ENCODE data around the gene SLC36A1.
"Not testable (repeated sequence)": the region's sequence is repeated elsewhere in the genome, so short reads cannot be mapped to it uniquely, and the experiment has no call there.

SLC36A1 gene

DNA sequence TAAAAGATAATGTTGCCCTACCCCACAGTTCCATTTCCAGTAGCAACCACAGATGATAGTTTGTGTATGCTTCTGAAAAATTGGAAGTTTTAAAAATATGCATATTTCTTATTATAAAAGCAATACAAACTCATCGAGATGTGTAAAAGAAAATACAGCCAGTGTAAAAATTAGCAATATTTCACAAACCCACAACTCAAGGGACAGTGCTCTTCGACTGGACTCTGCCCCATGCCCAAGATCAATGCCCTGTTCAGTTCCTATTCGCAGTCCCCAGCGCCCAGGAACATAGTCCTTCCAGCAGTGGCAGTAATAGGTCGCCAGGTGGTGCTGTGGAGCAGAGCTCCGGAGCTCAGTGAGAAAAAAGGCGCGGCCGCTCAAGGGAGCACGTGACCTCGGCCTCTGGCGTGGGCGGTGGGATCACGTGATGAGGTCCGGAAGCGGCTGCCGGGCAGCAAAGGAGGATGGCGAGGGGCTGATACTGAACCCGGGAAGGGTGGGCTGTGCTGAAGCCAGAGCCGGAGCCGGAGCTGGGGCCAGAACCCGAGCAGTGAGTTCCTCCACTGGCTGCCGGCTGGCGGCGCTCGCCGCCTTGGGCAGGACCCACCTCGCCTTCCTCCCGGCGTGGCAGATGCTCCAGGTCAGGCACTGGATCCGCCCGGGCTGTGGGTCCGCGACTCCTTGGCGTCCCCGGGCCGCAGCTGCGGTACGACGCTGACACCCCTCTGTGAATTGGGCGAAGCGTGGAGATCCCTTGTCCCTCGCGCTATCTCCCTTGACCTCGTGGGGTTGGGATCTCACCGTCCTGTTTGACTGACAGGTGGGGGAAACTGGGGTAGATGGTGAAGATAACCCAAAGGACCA, at the start of gene SLC36A1:
Gene SLC36A1, plus strand, starts transcription at position 430 of the 864 bp plus-strand sequence. CDS start 11,190 bp downstream, outside the sequence.
- peak; percentile 80 to 95 (median 87) for DNase-seq

DNA sequence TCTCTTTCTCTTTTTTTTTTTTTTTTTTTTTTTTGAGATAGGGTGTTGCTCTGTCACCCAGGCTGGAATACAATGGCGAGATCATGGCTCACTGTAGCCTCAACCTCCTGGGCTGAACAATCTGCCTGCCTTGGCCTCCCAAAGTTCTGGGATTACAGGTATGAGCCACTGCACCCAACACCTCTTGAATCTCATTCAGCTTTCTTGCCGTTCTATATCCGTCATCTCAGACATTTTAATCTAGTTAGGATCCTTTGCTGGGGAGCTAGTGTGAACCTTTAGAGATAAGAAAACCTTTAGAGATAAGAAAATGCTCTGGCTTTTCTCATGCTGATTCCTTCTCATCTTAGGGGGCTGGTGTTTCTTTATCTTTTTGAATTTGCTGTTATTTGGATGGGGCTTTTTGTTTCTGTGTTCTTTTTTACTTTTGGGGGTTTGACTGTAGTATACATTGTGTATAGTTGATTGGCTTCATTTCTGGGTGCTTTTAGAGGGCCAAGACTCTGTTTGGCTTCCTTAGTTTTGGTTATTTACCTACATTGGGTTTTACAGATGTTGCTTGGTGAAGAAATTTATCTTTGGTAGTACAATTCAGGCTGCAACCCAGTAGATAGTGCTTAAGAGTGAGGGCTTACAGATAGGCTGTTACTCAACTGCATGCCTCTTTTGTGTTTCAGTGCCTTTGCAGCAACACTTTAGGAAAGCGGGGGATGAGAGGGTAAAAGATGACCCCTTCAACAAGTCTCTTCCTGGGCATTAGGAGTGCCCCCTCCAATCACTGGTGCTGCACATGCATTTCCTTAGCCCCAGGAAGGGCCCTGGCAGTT, 41.9 kb upstream of the SLC36A1 start:
- DNase-seq: no peak

DNA sequence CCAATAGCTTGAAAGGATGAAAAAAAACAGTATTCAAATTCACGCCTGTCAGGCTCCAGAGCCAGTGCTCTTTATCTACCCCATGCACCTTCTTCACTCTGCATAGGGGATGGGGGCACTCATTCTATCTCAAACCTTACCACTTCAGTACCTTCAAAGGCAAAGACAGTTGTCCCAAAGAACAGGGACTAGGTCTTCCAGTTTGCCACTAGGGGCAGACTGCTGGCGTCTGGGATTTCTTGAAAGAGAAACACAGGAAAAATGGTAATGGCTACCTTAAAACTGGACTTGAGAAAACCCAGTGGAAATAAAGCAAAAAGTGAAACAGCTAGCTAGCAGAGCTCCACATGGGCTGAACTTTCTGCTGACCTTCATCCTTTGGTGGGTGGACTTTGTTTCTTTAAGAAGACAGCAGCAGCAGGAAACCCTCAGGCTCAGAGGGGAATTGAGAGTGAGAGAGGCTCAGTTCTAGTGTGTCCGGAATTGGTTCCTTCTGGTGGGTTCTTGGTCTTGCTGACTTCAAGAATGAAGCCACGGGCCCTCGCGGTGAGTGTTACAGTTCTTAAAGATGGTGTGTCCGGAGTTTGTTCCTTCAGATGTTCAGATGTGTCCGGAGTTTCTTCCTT, 41.0 kb upstream of the SLC36A1 start:
- DNase-seq: no peak

DNA sequence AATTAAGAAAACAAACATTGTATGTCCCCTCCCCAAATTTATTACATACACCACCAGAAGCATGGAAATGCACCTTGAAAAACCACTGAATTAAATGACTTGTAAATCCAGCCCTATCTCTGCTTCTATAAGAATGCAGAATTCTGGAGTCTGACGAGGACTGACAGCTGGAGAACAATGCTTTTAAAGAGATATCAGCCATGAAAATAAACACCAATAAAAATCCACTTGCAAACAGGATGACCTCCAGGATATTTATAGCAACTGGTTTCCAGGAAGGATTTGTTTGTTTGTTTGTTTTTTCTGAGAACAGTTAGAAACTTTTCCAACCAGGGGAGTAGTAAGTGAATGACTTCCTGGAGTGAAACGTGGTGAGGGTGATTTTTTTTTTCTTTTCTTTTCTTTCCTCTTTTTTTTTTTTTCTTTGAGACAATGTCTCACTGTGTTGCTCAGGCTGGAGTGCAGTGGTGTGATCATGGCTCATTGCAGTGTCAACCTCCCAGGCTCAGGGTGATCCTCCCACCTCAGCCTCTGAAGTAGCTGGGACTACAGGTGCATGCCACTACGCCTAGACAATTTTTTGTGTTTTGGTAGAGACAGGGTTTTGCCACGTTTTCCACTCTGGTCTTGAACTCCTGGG, 38.7 kb upstream of the SLC36A1 start:
- DNase-seq: no peak

- DNase-seq: no peak
Measured at GRCh38 chr5:151413800-151414199, 33.6 kb upstream of the SLC36A1 start.

- no peak for DNase-seq
Measured at GRCh38 chr5:151414536-151414935, 32.9 kb upstream of the SLC36A1 start.

DNA sequence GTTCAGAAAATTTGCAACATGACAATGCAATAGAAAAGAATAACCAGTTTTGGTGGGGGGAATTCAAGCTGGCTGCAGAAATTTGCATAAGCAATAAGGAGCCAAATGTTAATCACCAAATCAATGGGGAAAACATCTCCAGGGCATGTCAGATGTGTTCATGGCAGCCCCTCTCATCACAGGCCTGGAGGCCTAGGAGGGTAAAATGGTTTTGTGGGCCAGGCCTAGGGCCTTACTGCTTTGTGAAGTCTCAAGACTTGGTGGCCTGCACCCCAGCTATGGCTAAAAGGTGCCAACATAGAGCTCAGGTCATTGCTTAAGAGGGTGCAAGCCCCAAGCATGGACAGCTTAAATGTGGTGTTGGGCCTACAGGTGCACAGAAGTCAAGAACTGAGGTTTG, 29.7 kb upstream of the SLC36A1 start:
- no peak for DNase-seq

- DNase-seq: no peak
Measured at GRCh38 chr5:151420127-151420526, 27.3 kb upstream of the SLC36A1 start.

DNA sequence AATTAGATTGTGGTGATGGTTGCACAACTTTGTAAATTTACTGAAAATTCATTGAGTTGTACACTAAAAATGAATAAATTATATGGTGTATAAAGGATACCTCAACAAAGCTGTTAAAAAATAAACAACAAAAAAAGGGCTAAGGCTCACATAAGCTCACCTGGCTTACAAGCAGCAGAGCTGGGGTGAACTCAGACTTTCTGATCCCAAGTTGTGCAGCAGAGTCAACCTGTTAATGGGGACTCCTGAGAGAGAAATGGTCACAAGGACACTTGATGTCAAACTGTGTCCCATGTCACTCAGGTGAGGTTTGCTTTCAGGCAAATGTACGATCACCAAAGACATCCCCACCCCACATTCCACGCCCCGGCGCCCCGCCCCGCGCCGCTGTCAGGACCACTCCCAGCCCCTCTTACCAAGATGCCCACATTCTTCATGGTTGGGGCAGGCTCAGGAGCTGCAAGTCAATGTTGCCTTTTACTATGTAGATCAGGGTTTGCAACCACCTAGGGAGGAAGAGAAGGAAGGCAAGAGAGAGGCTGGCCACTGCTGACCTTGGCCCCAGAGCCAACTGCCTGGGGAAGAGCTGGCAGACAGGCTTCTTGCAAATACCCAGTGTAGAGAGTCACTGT, 22.4 kb upstream of the SLC36A1 start:
- DNase-seq: no peak

DNA sequence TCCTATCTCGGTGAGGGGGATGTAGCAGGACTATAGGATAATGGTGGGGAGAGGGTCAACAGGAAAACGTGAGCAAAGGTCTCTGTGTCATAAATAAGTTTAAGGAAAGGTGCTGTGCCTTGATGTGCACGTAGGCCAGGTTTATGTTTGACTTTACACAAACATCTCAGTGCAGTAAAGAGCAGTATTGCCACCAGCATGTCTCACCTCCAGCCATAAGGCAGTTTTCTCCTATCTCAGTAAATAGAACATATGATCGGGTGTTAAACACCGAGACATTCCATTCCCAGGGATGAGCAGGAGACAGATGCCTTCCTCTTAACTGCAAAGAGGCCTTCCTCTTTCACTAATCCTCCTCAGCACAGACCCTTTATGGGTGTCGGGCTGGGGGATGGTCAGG, 21.1 kb upstream of the SLC36A1 start:
- not testable (repeated sequence) for DNase-seq

DNA sequence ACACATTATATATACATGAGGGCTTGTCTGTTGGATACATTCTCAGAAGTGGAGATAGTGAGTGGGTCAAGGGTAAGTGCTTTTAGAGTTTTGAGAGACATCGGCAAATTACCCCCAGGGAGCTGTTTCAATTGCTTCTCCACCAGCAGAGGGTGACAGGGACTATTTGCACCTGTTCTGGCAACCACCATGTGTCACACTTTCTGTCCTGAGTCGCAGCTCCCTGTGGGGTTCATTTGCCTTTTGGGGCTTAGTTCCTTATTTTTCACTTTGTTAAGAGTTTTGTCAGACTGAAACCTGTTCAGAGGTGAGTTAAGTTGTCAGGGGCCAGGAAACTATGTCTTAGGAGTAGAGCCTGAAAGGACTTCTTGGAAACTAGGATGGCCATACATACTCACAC, 20.1 kb upstream of the SLC36A1 start:
- no peak for DNase-seq

DNA sequence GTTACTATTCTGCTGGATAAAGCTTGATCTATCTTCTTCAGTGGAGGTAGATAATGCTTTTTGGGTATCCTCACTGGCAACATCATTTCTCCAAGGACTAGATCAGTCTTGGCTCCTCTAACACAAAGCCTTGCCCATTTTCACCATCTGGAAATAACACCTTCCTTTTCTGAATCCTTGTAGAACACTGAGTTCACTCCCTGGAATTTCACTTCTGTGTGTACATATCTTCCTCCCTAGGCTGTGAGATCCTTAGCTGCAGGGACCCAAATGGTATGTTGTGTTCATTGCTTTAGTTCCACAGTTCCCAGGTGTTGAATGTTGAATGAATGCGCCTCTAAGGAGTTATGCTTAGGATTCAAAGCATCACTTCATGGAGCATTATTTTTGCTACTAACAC, 16.7 kb upstream of the SLC36A1 start:
- DNase-seq: no peak

DNA sequence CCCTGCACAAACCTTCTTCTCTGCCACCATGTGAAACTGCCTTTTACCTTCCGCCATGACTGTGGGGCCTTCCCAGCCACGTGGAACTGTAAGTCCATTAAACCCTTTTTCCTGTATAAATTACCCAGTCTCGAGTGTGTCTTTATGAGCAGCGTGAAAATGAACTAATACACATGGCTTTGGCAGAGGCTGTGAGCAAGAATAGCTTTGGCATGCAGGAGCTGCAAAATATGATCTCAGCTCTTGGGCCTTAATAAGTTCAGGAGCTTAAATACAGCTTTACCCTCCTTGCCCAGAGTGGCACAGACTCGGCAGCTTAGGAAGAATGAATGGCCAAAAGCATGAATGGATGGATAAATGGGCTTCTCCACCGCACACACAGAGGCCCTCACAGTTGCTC, 15.7 kb upstream of the SLC36A1 start:
- DNase-seq: no peak

- DNase-seq: no peak
Measured at GRCh38 chr5:151432210-151432609, 15.2 kb upstream of the SLC36A1 start.

GRCh38 chr5:151434570-151435237, 12.7 kb upstream of the SLC36A1 start:
- no peak for DNase-seq

GRCh38 chr5:151448038-151448985, 909 bp downstream of the SLC36A1 start:
- DNase-seq: peak in 1 of 4 experiments; percentile 11

- no peak for DNase-seq
Measured at GRCh38 chr5:151449297-151449696, 1.9 kb downstream of the SLC36A1 start.

DNA sequence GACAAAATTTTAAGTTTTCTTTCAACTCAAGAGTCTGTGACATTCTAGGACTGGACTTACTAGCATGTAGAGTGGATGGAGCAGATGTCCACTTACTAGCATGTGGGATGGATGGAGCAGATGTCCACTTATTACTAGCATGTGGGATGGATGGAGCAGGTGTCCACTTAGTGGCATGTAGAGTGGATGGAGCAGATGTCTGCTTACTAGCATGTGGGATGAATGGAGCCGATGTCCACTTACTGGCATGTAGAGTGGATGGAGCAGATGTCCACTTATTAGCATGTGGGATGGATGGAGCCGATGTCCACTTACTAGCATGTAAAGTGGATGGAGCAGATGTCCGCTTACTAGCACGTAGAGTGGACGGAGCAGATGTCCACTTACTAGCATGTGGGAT, 2.4 kb downstream of the SLC36A1 start:
- DNase-seq: no peak

DNA sequence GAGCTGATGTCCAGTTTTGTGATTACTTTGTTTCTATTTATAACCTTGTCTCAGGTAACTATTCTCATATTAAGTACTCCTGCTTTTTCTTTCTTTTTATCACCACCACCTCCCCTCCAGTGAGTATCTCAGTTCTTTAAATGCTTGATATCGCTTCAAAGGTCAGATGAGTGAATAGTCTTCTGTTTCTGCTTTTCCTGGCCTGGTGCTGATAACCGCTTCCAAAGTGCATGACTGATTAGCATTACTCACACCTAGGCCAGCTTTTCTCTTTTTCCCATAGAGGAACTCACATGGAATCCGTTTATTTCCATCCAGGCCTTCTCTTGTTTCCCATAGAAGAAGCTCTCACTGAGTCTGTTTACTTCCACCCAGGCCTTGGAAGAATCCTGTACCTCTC, 3.2 kb downstream of the SLC36A1 start:
- DNase-seq: no peak

- no peak for DNase-seq
Measured at GRCh38 chr5:151451626-151452520, 4.5 kb downstream of the SLC36A1 start.

Measured in activated naive CD4-positive, alpha-beta T cell (primary cell).